ENCODE results near the gene BNC2. TPM values are rescaled to one million over a fixed set of nuclear protein-coding genes. Genes with fewer than 3 reads are reported as not detected.

The BNC2 gene
- total RNA-seq, 2 experiments from 2014 or later = not detected

DNA sequence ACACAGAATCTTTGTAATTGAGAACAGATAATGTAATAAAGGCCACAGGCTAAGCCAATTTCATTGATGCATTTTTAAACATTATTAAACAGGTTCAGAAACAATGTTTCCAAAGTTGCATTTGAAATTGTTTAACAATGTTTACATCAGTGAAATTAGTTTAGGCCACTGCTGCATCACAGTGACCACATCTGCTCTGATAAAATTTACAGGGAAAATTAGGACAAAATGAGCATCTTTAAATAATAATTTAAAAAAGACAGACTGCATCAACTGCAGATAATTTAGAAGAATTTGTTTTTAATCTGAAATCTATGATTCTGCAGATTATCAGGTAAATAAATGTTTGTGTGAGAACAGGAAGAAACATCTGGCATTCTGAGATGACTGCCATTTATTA is 420.4 kb downstream of the BNC2 start:
- no peaks in the 10 kb centered on the region for H3K4me1 ChIP-seq (ENCODE audit: insufficient read depth, low read length, poor library complexity, severe bottlenecking)
- no peaks in the 10 kb centered on the region for H3K79me2 ChIP-seq (ENCODE audit: insufficient read depth, low read depth, low read length)
- no peak for DNase-seq (ENCODE audit: low spot score)
- no peaks in the 10 kb centered on the region for H4K20me1 ChIP-seq (ENCODE audit: insufficient read depth, low read length)
- no peaks in the 10 kb centered on the region for H3K9me2 ChIP-seq (ENCODE audit: insufficient read depth, low read length)
- H3K4me3 ChIP-seq (ENCODE audit: low read depth, low read length, poor library complexity, severe bottlenecking) = no peak overlapping the region
- H3K27ac ChIP-seq (ENCODE audit: low read depth, low read length, poor library complexity, severe bottlenecking) = no peak overlapping the region
- BruUV-seq (replicated peaks) = no TSS peak
- ChIA-PET CTCF (ENCODE audit: unreplicated experiment) (no interaction called here), POLR2A (interaction anchor here (0.5 kb wide), 1 partner anchor 201 kb away, joined by 3 read pairs; no protein-coding TSS in a partner anchor)
- intact Hi-C loops (cut with micrococcal nuclease; ENCODE audit: unreplicated experiment) = no loop called here
- H2AFZ ChIP-seq (ENCODE audit: low read length) = no peak overlapping the region
- no peaks in the 10 kb centered on the region for H3K36me3 ChIP-seq (ENCODE audit: insufficient read depth, low read length)
- no peak overlapping the region for H3K4me2 ChIP-seq (ENCODE audit: low read length)
- no peaks in the 10 kb centered on the region for H3K9me3 ChIP-seq (ENCODE audit: low read length)
- TF ChIP-seq, protein P1, sequence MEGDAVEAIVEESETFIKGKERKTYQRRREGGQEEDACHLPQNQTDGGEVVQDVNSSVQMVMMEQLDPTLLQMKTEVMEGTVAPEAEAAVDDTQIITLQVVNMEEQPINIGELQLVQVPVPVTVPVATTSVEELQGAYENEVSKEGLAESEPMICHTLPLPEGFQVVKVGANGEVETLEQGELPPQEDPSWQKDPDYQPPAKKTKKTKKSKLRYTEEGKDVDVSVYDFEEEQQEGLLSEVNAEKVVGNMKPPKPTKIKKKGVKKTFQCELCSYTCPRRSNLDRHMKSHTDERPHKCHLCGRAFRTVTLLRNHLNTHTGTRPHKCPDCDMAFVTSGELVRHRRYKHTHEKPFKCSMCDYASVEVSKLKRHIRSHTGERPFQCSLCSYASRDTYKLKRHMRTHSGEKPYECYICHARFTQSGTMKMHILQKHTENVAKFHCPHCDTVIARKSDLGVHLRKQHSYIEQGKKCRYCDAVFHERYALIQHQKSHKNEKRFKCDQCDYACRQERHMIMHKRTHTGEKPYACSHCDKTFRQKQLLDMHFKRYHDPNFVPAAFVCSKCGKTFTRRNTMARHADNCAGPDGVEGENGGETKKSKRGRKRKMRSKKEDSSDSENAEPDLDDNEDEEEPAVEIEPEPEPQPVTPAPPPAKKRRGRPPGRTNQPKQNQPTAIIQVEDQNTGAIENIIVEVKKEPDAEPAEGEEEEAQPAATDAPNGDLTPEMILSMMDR (conservative IDR thresholded peaks at IDR 0.05; ENCODE audit: low read length) = no peak
- TF ChIP-seq EZH2phosphoT487 (IDR thresholded peaks at IDR 0.05; ENCODE audit: borderline replicate concordance, low read depth, low read length) = no peak

DNA sequence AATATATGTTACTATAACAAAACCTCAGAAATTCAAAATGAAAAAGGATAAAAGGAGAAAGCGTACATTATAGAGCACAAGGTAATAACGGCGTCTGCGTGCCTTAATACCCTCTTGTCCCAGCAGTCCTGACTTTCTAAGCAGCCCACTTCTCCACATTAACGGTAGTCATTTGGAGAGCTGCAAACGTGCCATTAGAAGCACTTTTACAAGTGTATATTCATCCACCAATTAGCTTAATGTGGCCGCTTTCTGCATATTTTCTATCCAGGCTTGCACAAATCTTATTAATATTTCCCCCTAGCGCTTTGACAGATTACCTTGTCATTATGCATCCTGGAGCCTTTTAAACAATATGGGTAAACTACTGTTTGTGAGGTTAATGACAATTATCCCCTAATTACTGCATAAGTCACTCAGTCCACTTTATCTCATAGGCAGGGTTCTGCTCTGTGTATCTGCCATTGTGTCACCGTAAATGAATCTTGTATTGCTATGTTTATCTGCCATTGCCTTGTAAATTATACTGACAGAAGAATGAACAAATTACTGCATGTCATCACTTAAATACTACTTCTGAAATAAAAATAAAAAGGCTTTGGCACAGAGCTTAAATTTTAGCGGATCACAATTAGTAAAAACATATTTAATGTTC is 421.3 kb downstream of the BNC2 start:
- no peak for DNase-seq (ENCODE audit: low spot score)
- Histone ChIP-seq H2AFZ (ENCODE audit: low read length) (no peak overlapping the region), H3K4me1 (ENCODE audit: insufficient read depth, low read length, poor library complexity, severe bottlenecking) (no peaks in the 10 kb centered on the region), H3K36me3 (ENCODE audit: insufficient read depth, low read length) (no peaks in the 10 kb centered on the region), H3K4me2 (ENCODE audit: low read length) (no peak overlapping the region), H3K79me2 (ENCODE audit: insufficient read depth, low read depth, low read length) (no peaks in the 10 kb centered on the region), H3K9me3 (ENCODE audit: low read length) (no peaks in the 10 kb centered on the region), H3K4me3 (ENCODE audit: low read depth, low read length, poor library complexity, severe bottlenecking) (no peak overlapping the region), H4K20me1 (ENCODE audit: insufficient read depth, low read length) (no peaks in the 10 kb centered on the region), H3K9me2 (ENCODE audit: insufficient read depth, low read length) (no peaks in the 10 kb centered on the region), H3K27ac (ENCODE audit: low read depth, low read length, poor library complexity, severe bottlenecking) (no peak overlapping the region)
- ChIA-PET POLR2A (no interaction called here), CTCF (ENCODE audit: unreplicated experiment) (no interaction called here)
- TF ChIP-seq, protein P1 (conservative IDR thresholded peaks at IDR 0.05; ENCODE audit: low read length) = no peak
- TF ChIP-seq EZH2phosphoT487 (IDR thresholded peaks at IDR 0.05; ENCODE audit: borderline replicate concordance, low read depth, low read length) = no peak
- intact Hi-C loops (cut with micrococcal nuclease; ENCODE audit: unreplicated experiment) = no loop called here
- BruUV-seq (replicated peaks) = no TSS peak

- TF ChIP-seq, protein P1 (conservative IDR thresholded peaks at IDR 0.05; ENCODE audit: low read length) = no peak
- no peak for TF ChIP-seq EZH2phosphoT487 (IDR thresholded peaks at IDR 0.05; ENCODE audit: borderline replicate concordance, low read depth, low read length)
- Histone ChIP-seq H3K9me3 (ENCODE audit: low read length) (no peaks in the 10 kb centered on the region), H2AFZ (ENCODE audit: low read length) (no peak overlapping the region), H3K27ac (ENCODE audit: low read depth, low read length, poor library complexity, severe bottlenecking) (no peak overlapping the region), H3K9me2 (ENCODE audit: insufficient read depth, low read length) (no peaks in the 10 kb centered on the region), H3K36me3 (ENCODE audit: insufficient read depth, low read length) (no peaks in the 10 kb centered on the region), H4K20me1 (ENCODE audit: insufficient read depth, low read length) (no peaks in the 10 kb centered on the region), H3K79me2 (ENCODE audit: insufficient read depth, low read depth, low read length) (no peaks in the 10 kb centered on the region), H3K4me1 (ENCODE audit: insufficient read depth, low read length, poor library complexity, severe bottlenecking) (no peaks in the 10 kb centered on the region), H3K4me2 (ENCODE audit: low read length) (no peak overlapping the region), H3K4me3 (ENCODE audit: low read depth, low read length, poor library complexity, severe bottlenecking) (no peak overlapping the region)
- ChIA-PET CTCF (ENCODE audit: unreplicated experiment) (no interaction called here), POLR2A (no interaction called here)
- no TSS peak for BruUV-seq (replicated peaks)
- intact Hi-C loops (cut with micrococcal nuclease; ENCODE audit: unreplicated experiment) = no loop called here
- no peak for DNase-seq (ENCODE audit: low spot score)
Observed at GRCh38 chr9:16447946-16448345, 422.5 kb downstream of the BNC2 start.

Measured in OCI-LY7 (cell line).